ENCODE data around the gene ABLIM1.

- TF ChIP-seq CTCF (IDR thresholded peaks at IDR 0.05; ENCODE audit: insufficient read depth, low read depth, low read length) (no peak), EZH2 (IDR thresholded peaks at IDR 0.05; ENCODE audit: insufficient read depth, low read length) (no peak)
These were observed 157.4 kb downstream of the ABLIM1 start for GRCh38 chr10:114500643-114501042.
